Pancreas (tissue), 10 donors: ENCODE data around the gene KCTD12. TPM values are rescaled to one million over a fixed set of nuclear protein-coding genes. Genes with fewer than 3 reads are reported as not detected.

Source experiments
- ATAC-seq, 4 donors: fragments of 200-7000 bp; cut with Tn5 transposase; one replicate each; pipeline versions ENCODE4 v1.8.0 to v1.9.1; 2020; ENCODE audit warnings: mild to moderate bottlenecking in 4 of 4, moderate library complexity in 4 of 4
- DNase-seq, 6 donors: peaks; one replicate each; pipeline ENCODE4 v3.0.0-alpha.2; 2020
- FAIRE-seq: peaks from 2 replicates; lab custom pipeline; 2012; peaks lifted over from hg19 to GRCh38; lab: Jason Lieb, UNC
- H3K27ac ChIP-seq, 4 donors: fragments of 200-600 bp; sonication (generic); 1 replicate in 3 of 4; 2 replicates in 1 of 4; pipeline versions ENCODE4 v1.5.0 to v1.8.0; 2020
- H3K27me3 ChIP-seq, 4 donors: fragments of 200-600 bp; one replicate each; pipeline ENCODE4 v1.8.0; 2021
- H3K36me3 ChIP-seq, 3 donors: fragments of 200-600 bp; sonication (generic) in 1 of 3; one replicate each; pipeline versions ENCODE4 v1.5.0 to v1.8.0; 2020 to 2021
- H3K4me1 ChIP-seq, 3 donors: fragments of 200-600 bp; one replicate each; pipeline ENCODE4 v1.8.0; 2021
- H3K4me3 ChIP-seq, 4 donors: fragments of 200-600 bp; sonication (generic) in 2 of 4; one replicate each; pipeline versions ENCODE4 v1.5.0 to v1.8.0; 2020 to 2021
- H3K9me3 ChIP-seq, 4 donors: fragments of 200-600 bp; one replicate each; pipeline ENCODE4 v1.8.0; 2021
- CTCF ChIP-seq, 4 donors: fragments of 200-600 bp; sonication (generic) in 3 of 4; IDR thresholded peaks; one replicate each; pipeline versions ENCODE4 v1.5.0 to v1.8.0; 2021; ENCODE audit warnings: antibody characterized with exemption in 4 of 4
- WGBS, 2 donors: extraction: QIAGEN DNeasy Blood & Tissue Kit; methylation state at CpG; one replicate each; pipeline ENCODE4 v1.1.7; 2013; 5-methylcytosine and 5-hydroxymethylcytosine counted together
- intact Hi-C, 3 donors: fragments of 100-400 bp; cut with DNase I; formaldehyde crosslinking; loops; one replicate each; pipeline versions ENCODE4 v1.11.1 to v1.14.2; 2022
- polyA plus RNA-seq, 2 donors: library from polyadenylated mRNA; stranded (reverse); fragments of 200-250 nt; gene quantifications; one replicate each; pipeline ENCODE4 v1.2.3, GENCODE V29; 2013
- total RNA-seq, 6 donors: library from RNA; stranded (reverse); fragmentation: NEBNext Ultra II Directional in 4 of 6; extraction: Animal tissue kit (Norgen Biotek cat#: 25700) in 4 of 6; gene quantifications; one replicate each; pipeline versions ENCODE4 v1.2.1 to v1.2.4, GENCODE V29; 2021 to 2023
- donor health status: healthy with polysubstance abuse.
- donor health status: DM: no; HTN: no; CAD: no; lungs with moderate emphysema.
- donor health status: DM: no; HTN: no; CAD: no.
- donor health status: control.
- donor health status: control.
- donor health status: Bipolar disorder and iron deficiency.
- donor health status: DM: yes; HTN: yes; CAD: no.
- donor health status: DM: no; HTN: no; CAD: no.
- donor health status: DM: no; HTN: no; CAD: no.
- donor health status: DM: yes; HTN: yes; CAD: no.

The KCTD12 gene
- total and polyA plus RNA-seq, 8 donors = 6.3 to 46.1 (median 14.8) TPM

DNA sequence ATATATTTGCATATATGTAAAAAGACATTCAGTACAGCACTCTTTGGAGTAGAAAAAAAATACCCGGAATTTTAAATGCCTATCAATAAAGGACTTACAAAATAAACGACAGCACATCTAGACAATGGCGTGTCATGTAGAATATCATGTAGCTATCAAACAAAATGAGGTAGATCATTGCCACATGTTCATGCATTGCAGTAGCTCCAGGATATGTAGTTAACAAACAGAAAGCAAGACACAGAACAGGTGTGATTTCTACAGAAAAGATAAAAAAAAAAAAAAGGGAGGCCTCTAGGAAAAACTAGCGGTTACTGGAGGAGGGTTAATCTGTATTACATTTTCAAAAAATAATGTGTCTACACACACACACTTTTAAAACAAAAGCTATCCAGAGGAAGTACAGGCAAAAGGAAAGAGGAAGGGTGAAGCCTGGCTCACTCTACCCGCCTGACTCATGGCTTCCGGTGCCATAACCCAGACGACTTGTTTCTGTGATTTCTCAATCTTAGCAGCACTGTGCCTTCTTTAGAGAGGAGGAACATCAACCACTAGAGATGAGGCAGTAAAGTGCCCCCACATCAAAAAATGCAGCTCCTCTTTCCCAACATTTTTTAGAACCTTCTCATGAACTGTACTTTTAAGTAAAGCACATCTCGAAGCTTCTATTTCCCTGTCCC, 6.9 kb downstream of the KCTD12 start:
- no peaks in the 10 kb centered on the region for H3K36me3 ChIP-seq
- intact Hi-C loops = no loop called here
- FAIRE-seq (no peak), ATAC-seq (peak in 3 of 4 donors; percentile 68 to 82 (median 82)), DNase-seq (peak in 1 of 6 donors; percentile 60)
- H3K27me3 ChIP-seq = peaks cover 0 to 9% (median 0%) of the 10 kb centered on the region in 4 donors
- no peaks in the 10 kb centered on the region for H3K9me3 ChIP-seq
- no peak for TF ChIP-seq CTCF (IDR thresholded peaks at IDR 0.05)
- peaks cover 0 to 4% (median 0%) of the 10 kb centered on the region in 3 donors for H3K4me1 ChIP-seq
- 75% methylated on average over 8 of the region's 8 CpGs for WGBS, 2 donors
- H3K27ac ChIP-seq = peak overlapping the region in 2 of 4 donors; percentile 34 to 48
- H3K4me3 ChIP-seq = no peak overlapping the region

DNA sequence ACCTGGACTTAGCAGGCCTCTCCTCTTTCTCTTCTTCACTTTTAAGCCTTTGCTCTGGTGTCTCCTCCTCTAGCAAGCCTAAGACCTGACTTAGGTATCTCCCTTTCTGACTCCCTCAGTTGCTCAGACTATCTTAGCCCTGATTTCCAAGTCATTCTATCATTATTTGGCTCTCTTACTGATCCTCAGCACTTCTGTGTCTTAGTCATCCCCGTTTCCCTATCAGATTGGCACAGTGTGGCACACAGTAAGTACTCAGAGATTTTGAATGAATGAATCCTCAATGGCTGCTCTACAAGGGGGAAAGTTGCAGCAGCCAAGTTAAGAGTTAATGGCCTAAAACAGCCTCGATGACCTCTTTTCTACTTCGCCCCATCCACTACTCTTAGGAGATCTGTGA, 8.2 kb downstream of the KCTD12 start:
- peaks cover 0 to 3% (median 0%) of the 10 kb centered on the region in 4 donors for H3K27me3 ChIP-seq
- ATAC-seq (no peak), DNase-seq (no peak), FAIRE-seq (no peak)
- H3K4me1 ChIP-seq = peaks cover 0 to 3% (median 0%) of the 10 kb centered on the region in 3 donors
- H3K27ac ChIP-seq = no peak overlapping the region
- no peaks in the 10 kb centered on the region for H3K36me3 ChIP-seq
- TF ChIP-seq CTCF (IDR thresholded peaks at IDR 0.05) = no peak
- no peaks in the 10 kb centered on the region for H3K9me3 ChIP-seq
- 72 to 82% methylated on average over 3 of the region's 3 CpGs for WGBS, 2 donors
- intact Hi-C loops = no loop called here
- no peak overlapping the region for H3K4me3 ChIP-seq

DNA sequence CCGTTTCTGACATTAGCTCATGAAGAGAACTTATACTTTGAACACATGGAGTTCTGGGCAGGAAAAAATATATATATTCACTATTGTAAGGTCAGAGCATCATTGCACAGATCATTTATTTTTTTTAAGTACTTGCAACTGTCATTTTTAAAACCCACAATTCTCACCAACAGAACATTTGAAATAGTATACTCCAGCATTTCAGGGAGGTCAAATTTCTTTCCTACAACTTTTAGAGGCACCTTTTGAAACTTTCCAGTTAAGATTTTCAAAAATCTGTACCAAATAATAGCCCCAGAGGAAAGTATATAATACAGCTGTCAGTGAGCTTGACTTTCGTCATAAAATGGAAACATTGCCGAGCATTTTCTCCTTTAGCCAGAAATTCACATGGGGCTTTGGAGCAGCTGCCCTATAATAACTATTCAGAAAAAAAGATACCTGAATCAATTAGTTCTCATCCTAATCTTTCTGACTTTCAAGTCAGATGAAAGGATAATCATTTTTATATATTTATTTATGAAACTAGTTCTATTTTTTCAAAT, 10.9 kb downstream of the KCTD12 start:
- no peaks in the 10 kb centered on the region for H3K27me3 ChIP-seq
- H3K27ac ChIP-seq = no peak overlapping the region
- no peaks in the 10 kb centered on the region for H3K9me3 ChIP-seq
- WGBS, 2 donors = 63 to 72% methylated on average over 3 of the region's 3 CpGs
- intact Hi-C loops = no loop called here
- no peaks in the 10 kb centered on the region for H3K36me3 ChIP-seq
- H3K4me3 ChIP-seq = no peak overlapping the region
- no peak for ATAC-seq
- FAIRE-seq = no peak
- no peak for TF ChIP-seq CTCF (IDR thresholded peaks at IDR 0.05)
- H3K4me1 ChIP-seq = no peaks in the 10 kb centered on the region
- DNase-seq = no peak

- TF ChIP-seq CTCF (IDR thresholded peaks at IDR 0.05) = no peak
- 84 to 86% methylated on average over 2 of the region's 2 CpGs for WGBS, 2 donors
- Histone ChIP-seq H3K4me3 (no peak overlapping the region), H3K4me1 (no peaks in the 10 kb centered on the region), H3K9me3 (no peaks in the 10 kb centered on the region), H3K27ac (no peak overlapping the region), H3K27me3 (no peaks in the 10 kb centered on the region), H3K36me3 (no peaks in the 10 kb centered on the region)
- intact Hi-C loops = no loop called here
- no peak for DNase-seq
- ATAC-seq = peak in 1 of 4 donors; percentile 53
- no peak for FAIRE-seq
These were observed 11.7 kb downstream of the KCTD12 start for GRCh38 chr13:76874479-76874878.

DNA sequence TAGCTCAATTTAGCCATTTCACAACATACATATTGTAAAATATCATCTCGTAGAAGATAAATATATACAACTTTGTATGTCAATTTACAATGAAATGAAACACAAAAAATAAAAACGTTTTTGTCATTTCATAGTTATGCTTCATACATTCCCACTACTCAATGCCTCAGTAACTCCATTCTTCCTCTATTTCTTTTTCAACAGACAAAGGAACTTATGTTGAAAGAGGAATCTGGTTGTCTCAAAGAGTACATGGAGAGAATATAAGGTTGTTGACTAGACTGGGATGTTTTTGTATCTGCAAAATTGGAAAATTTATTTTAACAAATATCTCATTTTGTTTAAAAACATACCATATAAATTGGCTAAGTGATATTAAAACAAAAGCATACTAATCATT, 12.8 kb downstream of the KCTD12 start:
- intact Hi-C loops = no loop called here
- WGBS, 2 donors = 45 to 61% methylated on average over 2 of the region's 2 CpGs
- no peaks in the 10 kb centered on the region for H3K36me3 ChIP-seq
- TF ChIP-seq CTCF (IDR thresholded peaks at IDR 0.05) = no peak
- no peaks in the 10 kb centered on the region for H3K4me1 ChIP-seq
- H3K27ac ChIP-seq = no peak overlapping the region
- ATAC-seq = peak in 1 of 4 donors; percentile 25
- FAIRE-seq = peak; percentile 84
- DNase-seq = no peak
- H3K27me3 ChIP-seq = no peaks in the 10 kb centered on the region
- no peak overlapping the region for H3K4me3 ChIP-seq
- no peaks in the 10 kb centered on the region for H3K9me3 ChIP-seq
